ENCODE measurements around the gene SNRNP35.
"Not testable (repeated sequence)": the region's sequence is repeated elsewhere in the genome, so short reads cannot be mapped to it uniquely, and the experiment has no call there.

The SNRNP35 gene

DNA sequence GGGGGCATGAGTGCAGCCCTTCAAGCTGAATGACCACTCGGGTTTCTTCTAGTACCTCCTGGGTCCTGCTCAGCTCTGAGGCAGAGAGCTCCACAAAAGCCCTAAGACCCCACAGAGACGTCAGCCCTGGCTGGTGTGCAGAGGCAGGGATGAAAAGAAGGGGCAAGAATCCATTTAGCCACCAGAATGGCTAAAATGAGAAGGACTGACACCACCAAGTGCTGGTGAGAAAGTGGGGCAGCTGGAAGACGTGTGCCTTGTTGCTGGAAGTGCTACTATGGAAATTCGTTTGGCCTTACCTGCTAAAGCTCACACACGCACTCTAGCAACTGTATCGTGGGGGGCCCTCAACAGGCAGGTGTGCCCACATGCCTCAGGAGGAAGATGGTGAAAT lies 48.9 kb downstream of the SNRNP35 start:
- no peak for TF ChIP-seq CTCF (IDR thresholded peaks at IDR 0.05; ENCODE audit: insufficient read depth, low read depth, low read length, missing control alignments)
- H3K4me3 ChIP-seq (ENCODE audit: low read length) = no peak overlapping the region
- DNase-seq (ENCODE audit: low read depth) = no peak

- H3K4me3 ChIP-seq (ENCODE audit: low read length) = no peak overlapping the region
- no peak for TF ChIP-seq CTCF (IDR thresholded peaks at IDR 0.05; ENCODE audit: insufficient read depth, low read depth, low read length, missing control alignments)
- peak; percentile 19 for DNase-seq (ENCODE audit: low read depth)
Measured at GRCh38 chr12:123512838-123513665, 55.1 kb downstream of the SNRNP35 start.

GRCh38 chr12:123513805-123514204 lies 55.9 kb downstream of the SNRNP35 start:
- DNase-seq (ENCODE audit: low read depth) = no peak
- TF ChIP-seq CTCF (IDR thresholded peaks at IDR 0.05; ENCODE audit: insufficient read depth, low read depth, low read length, missing control alignments) = no peak
- H3K4me3 ChIP-seq (ENCODE audit: low read length) = no peak overlapping the region

DNA sequence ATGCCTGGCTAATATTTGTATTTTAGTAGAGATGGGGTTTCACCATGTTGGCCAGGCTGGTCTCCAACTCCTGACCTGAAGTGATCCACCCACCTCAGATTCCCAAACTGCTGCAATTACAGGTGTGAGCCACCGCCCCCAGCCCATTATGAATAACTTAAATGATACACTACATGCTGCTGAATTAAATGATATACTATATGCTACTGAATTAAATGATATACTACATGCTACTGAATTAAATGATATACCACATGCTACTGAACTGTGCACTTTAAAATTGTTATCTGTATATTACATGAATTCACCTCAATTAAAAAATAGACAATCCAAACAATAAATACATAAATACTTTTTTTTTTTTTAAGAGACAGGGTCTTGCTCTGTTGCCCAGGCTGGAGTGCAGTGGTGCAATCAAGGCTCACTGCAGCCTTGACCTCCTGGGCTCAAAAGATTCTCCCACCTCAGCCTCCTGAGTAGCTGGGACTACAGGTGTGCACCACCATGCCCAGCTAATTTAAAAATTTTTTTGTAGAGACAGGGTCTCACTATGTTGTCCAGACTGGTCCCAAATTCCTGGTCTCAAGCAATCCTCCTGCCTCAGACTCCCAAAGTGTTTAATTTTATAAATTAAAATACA lies 56.8 kb downstream of the SNRNP35 start:
- not testable (repeated sequence) for DNase-seq (ENCODE audit: low read depth); H3K4me3 ChIP-seq (ENCODE audit: low read length)

DNA sequence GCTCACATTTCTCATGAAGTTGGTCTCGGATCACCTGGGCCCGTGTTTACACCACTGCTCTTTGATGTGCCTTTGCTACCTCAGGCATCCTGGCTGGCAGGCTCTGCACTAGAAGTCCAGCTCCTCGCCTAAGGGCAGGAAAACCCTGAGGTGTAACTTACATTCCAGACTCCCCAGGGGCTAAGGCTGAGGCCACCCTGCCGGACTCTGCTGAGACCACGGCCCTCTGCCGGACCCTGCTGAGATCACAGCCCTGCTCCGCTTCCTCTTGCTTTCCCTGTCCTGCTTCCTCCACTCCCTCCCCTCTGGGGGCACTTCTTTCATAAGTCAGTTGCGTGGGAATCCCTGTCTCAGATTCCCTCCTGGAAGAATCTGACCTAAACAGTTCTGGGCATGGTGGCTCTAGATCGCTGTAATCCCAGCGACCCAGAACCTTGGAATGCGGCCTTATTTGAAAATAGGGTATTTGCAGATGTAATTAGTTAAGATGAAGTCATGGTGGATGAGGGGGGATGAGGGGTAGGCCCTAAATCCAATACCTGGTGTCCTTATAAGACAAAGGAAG lies 58.4 kb downstream of the SNRNP35 start:
- DNase-seq (ENCODE audit: low read depth) = no peak
- H3K4me3 ChIP-seq (ENCODE audit: low read length) = no peak overlapping the region
- no peak for TF ChIP-seq CTCF (IDR thresholded peaks at IDR 0.05; ENCODE audit: insufficient read depth, low read depth, low read length, missing control alignments)

Measured in epithelial cell of esophagus (primary cell).